ENCODE measurements around the gene EYA2.

The EYA2 gene

GRCh38 chr20:46934746-46935287 is 40.2 kb downstream of the EYA2 start:
- no peak for DNase-seq

- DNase-seq, result no peak
Observed at GRCh38 chr20:46935394-46936017, 40.9 kb downstream of the EYA2 start.

GRCh38 chr20:46936415-46937156 is 41.9 kb downstream of the EYA2 start:
- no peak for DNase-seq

GRCh38 chr20:46937157-46937523 is 42.5 kb downstream of the EYA2 start:
- no peak for DNase-seq

GRCh38 chr20:46937533-46938226 is 43.0 kb downstream of the EYA2 start:
- DNase-seq, result no peak

- DNase-seq, result no peak
Observed at GRCh38 chr20:46938434-46938833, 43.8 kb downstream of the EYA2 start.

- DNase-seq, result no peak
Observed at GRCh38 chr20:46939031-46939965, 44.7 kb downstream of the EYA2 start.

- DNase-seq, result no peak
Observed at GRCh38 chr20:46940616-46941015, 46.0 kb downstream of the EYA2 start.

- DNase-seq, result no peak
Observed at GRCh38 chr20:46941404-46941803, 46.8 kb downstream of the EYA2 start.

GRCh38 chr20:46943861-46944591 is 49.4 kb downstream of the EYA2 start:
- DNase-seq, result no peak

- no peak for DNase-seq
Observed at GRCh38 chr20:46945465-46945864, 50.8 kb downstream of the EYA2 start.

GRCh38 chr20:46946181-46946624 is 51.6 kb downstream of the EYA2 start:
- no peak for DNase-seq

- no peak for DNase-seq
Observed at GRCh38 chr20:46946796-46947195, 52.2 kb downstream of the EYA2 start.

GRCh38 chr20:46948081-46948480 is 53.4 kb downstream of the EYA2 start:
- no peak for DNase-seq

- no peak for DNase-seq
Observed at GRCh38 chr20:46951405-46951804, 56.8 kb downstream of the EYA2 start.

- DNase-seq, result no peak
Observed at GRCh38 chr20:46951840-46952497, 57.3 kb downstream of the EYA2 start.

GRCh38 chr20:46953596-46953995 is 59.0 kb downstream of the EYA2 start:
- no peak for DNase-seq

GRCh38 chr20:46954490-46955038 is 59.9 kb downstream of the EYA2 start:
- no peak for DNase-seq

GRCh38 chr20:46955601-46956556 is 61.2 kb downstream of the EYA2 start:
- DNase-seq, result no peak
